GM21786 (cell line): ENCODE data around the gene CDH23.
"Not testable (repeated sequence)": the region's sequence is repeated elsewhere in the genome, so short reads cannot be mapped to it uniquely, and the experiment has no call there.

Experiments used
- ATAC-seq: cut with Tn5 transposase; IDR thresholded peaks from one replicate; pipeline ENCODE4 v1.9.1; 2021; ENCODE audit not compliant: unreplicated experiment

The CDH23 gene

DNA sequence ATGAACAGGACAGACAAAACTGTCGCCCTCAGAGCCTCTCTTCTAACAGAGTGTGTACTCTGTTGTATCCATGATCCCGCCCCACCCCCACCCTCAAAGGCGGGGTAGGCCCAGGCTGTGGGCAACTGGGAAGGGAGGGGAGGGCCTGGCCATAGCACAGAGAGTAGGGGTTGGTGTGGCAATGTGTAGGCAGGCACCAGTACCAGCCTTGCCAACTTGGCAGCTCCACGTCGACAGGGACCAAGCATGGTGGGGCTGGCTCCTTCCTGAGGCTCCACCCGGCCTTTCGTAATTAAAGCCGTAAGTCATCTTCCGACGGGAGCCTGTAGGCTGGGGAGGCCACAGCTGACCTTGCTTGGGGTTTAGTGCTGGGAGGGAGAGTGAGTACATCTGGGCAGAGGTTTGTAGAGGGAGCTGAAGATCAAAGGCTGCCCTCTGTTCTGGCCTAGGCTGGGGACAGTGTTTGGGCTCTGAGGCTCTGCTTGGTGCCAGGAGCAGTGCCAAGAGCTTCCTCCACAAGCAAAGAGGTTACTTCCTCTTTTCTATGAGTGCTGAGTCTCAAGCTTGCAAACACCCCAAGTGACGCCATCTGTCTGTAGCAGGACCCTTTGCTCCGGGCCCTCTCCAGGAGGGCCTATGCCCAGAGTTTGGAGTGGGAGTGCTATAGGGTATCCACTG, 201.2 kb downstream of the CDH23 start:
- ATAC-seq = no peak

DNA sequence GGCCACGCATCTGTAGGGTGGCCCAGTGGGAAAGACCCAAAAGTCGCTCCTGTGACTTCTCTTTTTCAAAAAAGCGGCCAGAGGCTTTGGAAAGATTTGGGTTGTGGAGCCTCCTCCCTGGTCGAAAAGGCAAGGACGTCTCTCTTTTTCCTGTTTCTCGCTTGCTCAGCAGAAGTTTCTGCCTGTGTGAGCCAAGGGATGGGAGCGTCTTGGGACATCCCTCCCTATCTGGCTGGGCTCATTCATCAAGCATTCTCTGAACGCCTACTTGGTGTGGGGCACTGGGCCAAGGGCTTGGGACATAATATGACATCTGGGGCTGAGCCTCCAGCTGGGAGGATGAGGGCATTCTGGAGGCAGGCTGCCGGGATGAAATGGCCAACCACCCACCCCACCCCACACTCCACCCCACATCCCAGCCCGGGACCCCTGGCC, 201.9 kb downstream of the CDH23 start:
- ATAC-seq = no peak

DNA sequence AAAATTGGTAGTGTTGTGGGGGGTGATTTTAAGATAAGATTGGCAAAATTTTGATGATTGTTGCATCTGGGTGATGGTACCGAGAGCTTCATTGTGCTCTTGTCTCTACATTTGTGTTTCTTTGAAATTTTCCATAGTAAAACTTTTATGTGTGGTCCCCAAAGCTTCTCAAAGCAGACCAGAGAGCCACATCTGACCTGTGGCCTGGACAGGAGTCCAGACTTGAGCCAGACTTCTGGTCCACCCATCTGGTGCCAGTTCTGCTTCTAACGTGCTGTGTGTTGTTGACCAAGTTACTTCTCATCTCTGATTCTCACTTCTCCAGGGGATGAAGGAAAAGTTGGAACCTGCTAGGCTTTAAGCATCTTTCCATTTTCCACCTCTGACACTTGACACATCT, 202.8 kb downstream of the CDH23 start:
- no peak for ATAC-seq

DNA sequence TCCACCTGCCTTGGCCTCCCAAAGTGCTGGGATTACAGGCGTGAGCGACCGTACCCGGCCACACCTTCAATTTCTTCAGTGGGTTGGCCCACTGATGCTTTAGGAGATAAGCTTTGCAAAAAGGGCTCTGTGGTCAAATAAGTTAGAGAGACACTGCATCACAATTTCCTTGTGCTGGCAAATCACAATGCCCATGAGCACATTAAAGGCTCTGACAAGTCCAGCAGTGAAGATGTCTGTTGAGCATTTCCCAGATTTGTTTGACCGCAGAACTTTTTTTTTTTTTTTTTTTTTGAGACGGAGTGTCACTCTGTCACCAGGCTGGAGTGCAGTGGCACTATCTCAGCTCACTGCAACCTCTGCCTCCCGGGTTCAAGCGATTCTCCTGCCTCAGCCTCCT, 203.5 kb downstream of the CDH23 start:
- not testable (repeated sequence) for ATAC-seq

DNA sequence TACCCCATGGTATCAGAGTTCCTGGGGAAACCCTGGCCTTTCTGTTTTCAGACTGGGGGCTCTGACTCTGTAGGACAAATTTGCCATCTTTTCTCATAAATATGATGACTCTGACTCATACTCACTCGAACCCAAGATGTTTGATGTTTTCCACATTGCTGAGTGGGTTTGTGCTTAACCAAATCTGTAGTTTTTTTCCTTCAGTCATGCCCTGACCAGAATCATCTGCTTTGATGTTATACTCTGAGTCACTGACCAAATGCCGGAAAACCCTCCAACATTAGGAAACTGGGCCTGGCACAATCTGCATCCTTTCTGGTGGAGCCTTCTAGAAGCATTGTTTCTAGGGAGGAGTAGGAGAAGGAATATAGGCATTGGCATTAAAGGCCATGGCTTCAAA, 204.1 kb downstream of the CDH23 start:
- no peak for ATAC-seq

DNA sequence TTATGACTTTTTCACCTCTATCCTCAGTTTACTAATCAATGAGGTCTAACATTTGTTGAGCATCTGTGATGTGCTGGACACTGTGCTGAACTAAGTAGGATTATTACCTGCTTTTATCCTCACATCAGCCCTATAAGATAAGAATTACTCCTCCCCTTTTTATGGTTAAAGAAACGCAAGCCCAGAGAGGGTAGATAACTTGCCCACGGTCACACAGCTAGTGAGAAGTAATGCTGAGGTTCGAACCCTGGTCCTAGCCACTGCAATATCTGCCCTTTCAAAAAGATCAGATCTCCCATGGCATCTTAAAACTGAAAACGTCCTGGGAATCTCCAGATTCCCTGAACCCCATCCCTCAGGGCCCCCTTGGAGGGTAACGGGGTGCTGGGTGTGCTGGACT, 204.6 kb downstream of the CDH23 start:
- ATAC-seq = no peak

DNA sequence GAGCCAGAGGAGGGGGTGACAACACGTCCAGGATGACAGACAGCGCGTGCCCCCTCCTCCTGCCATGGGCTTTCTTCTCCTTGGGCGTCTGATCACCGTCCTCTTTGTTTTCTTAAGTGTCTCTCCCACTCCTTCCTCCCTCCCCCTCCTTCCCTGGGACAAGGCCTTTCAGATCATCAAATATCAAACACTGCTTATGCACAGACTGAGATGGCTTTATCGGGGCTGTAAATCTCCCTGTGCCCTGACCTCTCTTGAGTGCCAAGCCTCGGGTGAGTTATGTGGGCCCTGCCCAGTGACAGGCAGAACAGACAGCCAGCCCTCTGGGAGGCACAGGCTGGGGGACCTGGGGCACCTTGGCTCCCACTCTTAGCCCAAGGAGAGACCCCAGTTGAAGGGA, 206.4 kb downstream of the CDH23 start:
- ATAC-seq = no peak

DNA sequence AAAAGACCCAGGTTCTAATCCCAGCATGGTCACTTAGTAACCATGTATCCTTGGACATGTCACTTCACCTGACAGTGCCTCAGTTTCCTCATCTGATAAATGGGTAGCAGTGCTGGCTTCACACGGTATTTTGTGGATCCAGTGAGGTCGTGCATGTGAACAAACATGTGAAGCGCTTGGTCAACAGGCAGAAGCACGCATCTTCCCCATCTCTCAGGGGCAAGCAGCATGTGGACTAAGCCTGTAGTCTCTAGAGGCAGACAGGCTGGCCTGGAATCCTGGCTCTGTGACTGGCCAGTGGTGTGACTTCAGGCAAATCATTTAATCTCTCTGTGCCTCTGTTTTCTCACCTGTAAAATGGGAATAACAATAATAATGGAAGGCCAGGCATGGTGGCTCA, 207.0 kb downstream of the CDH23 start:
- no peak for ATAC-seq

DNA sequence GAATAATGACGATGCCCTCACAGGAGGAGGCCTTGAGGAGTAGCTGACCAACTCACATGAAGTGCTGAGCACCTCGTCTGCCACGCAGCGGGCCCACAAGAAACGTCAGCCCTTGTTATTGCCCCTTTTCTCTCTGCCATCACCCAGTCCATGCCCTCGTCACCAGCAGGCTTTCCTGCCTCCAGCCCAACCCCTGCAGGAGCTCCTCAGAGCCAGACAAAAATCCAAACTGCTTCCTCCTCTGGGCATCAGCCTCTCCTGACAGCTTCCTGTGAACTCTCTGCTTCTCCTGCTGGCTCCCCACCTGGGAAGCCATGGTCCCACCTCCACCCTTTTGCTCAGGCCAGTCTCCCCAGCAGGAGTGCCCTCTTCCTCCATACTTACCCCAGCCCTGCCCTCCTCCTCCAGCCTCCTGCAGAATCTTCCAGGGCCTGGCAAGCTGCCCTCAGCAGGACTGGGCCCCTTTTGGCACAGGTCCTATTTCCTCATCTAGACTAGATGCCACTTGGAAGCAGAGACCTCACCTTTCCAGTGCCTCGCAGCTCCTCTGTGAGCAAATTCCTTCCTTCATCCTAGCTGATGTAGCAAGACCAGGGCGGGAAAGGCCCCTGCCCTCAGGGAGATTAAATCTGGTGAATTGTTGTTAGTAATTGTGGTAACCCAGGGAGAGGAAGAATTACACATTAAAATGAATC, 207.8 kb downstream of the CDH23 start:
- no peak for ATAC-seq

DNA sequence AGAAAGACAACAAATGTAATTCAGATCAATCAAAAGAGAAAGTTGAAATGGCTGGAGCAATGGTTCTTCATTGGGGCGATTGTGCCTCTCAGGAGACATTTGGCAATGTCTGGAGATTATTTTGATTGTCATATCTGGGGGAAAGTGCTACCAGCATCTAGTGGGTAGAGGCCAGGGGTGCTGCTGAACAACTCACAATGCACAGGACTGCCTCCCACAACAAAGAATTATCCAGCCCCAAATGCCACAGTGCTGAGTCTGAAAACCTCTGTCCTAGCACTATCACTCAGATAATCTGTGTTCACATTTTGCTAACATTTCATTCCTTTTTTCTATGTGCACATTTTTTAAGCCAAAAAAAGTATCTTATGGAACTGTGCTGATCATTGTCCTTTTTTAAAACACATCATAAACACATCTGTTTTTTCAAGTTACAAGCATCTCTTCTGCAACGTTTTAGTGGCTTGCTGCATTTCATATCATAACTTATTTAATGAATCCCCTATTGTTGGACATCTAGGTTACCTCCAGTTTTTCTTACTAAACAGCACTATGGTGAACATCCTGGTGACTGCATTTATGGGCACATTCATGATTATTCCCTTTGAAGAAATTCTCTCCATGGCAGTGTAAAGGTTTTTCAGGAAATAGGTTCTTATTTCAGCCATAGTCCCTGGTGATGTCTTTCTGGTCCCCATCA, 208.7 kb downstream of the CDH23 start:
- no peak for ATAC-seq

DNA sequence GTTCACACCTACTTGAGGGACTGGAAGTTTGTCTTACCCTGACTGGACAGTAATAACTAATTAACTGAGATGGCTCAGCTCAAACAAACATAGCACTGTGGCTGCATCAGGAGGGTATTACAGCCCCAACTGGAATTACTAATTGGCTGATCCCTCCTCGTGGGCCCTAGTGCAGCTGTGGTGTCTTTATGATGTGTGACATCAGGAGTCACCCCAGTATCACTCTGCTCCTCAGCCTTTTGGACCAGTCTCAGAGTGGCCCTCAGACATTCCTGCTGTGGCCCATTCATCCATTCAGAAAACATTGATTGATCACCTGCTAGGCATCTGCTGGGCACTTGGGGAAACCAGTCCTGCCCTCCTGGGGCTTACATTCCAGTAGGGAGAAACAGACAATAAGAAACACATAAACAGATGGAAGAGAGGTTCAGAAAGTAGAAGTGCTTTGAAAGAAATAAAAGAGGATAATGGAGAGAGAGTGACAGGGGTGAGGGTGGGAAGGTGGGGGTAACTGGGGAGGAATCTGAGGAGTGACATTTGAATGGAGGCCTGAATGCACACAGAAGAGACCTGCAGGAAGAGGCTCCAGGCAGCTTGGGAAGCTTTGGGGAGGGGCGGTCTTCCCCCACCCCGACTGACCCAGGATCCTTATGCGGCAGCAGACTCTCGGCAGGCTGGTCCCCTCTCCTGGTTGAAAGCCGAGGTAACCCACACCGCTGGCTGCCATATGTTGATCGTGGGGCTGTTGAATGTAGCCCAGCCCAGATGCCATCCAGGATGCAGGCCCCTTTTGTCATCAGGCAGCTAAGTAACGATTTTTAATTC, 209.7 kb downstream of the CDH23 start:
- ATAC-seq = no peak

DNA sequence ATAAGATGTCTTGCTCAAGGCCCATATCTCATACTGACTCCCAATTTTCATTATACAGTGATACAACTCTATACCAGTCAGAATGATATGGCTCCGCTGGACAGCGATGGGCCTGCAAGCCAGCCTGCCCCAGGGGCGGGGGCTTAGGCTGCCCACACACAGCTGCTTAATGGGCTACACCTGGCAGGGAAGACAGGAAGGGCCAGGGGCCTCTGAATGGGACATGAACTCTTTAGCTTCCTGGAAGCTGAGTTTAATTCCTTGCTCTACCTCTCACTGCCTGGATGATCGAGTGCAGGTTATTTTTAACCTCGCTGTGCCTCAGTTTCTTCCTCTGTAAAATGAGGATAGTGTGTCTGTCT, 210.3 kb downstream of the CDH23 start:
- no peak for ATAC-seq

DNA sequence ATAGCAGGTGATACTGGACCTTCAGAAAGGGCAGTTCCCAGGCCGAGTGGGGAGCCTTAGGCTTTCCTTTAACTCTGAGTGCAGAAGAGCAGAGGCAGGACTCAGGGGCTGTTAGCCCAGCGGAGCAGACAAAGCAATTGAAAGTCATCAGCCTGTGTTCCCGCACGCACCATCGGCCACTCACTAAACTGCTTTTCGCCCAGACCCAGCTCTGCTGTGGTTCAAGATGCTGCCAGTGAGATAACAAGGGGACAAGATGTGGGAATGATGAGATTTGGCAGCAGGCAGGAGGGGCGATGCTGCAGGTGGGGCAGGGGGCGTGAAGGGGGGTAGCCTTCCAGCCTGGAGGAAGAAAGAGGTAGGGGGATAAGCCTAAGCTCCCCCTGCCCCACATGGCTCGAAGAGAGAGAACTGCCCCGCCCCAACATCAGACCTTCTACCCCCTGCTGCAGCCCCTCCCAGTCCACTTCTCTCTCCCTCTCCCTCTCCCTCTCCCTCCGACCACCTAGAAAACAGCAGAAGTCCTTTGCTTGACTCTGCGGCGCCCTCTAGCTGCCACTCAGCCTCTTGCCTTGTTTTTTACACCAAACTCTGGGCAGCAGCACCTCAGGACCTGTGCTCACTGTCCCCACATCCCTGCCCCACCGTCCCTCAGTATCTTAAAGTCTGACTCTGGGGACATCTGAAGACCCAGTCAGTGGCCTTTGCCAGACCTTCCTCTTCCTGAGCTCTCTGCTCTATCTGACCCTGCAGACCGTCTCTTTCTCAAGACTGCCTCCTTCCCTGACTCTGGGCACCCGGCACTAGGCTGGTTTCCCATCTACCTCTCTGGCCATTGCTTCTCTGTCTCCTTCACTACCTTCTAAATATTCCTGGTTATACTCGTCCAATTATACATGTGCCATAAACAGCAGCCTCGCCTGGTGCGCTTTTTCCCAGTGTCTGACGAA, 212.4 kb downstream of the CDH23 start:
- no peak for ATAC-seq

DNA sequence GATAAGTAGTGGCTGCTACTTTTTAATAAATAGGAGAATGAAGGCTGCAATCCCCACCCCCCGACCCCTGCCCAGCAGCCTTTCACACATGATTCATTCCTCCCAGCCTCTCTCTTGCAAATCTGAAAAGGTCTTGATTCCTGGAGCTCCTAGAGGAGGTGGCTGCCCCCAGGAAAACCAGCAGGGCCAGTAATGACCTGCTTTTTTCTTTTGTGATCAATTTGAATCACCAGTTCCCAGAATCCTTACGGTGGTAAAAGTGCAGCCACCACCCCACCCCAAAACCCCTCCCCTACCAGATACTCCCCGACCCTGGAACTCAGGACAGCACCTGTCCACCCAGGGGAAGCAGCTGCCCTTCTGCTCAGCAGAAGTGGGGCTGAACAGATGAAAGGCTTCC, 213.9 kb downstream of the CDH23 start:
- ATAC-seq = no peak

DNA sequence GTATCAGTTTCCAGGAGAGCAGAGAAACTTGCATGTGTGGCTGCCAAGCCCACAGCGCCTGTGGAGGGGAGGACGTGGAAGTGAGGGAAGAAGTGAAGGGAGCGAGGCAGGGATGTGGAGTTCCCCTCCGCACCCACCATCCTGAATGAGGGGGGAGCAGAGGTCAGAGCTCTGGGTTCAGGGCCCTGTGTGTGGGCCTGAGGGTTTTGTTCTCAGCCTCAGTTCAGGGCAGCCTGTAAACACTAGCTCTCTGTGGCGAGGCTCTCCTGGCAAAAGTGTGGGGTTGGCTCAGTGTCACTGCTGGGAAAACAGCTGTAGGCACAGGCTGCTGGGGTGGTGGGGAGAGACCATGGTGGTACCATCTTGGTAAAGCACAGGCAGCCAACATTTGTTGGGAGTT, 214.4 kb downstream of the CDH23 start:
- ATAC-seq = no peak

DNA sequence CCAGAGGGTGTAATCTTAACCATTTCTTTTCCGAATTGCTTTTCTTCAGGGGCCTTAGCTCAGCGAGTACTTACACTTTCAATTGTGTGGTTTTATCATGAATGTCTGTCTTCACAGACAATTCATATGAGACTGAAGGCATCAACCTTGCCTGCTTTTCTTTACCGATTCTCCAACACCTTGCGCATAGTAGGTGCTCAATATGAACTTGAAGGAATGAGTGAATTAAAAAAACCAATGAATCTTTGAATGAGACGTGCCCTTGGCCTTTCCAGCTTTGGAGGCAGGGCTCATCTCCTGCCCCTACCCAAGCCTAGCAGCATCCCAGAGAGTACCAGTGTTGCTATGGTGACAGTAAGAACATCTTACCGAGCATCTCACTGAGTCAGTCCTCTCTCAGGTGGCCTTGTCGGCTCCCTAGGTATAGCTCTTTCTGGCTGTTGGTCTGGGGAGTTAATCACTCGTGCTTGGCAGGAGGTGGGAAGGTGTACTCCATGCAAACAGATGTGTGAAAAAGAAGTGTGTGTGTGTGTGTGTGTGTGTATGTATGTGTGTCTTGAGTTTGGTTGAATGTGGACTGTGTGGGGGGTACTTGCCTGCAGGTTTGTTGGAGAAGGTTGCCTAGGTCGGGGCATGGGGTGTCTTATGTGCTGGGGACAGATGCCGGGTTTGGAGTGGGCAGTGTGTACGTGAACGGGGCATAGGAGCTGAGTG, 215.1 kb downstream of the CDH23 start:
- no peak for ATAC-seq

DNA sequence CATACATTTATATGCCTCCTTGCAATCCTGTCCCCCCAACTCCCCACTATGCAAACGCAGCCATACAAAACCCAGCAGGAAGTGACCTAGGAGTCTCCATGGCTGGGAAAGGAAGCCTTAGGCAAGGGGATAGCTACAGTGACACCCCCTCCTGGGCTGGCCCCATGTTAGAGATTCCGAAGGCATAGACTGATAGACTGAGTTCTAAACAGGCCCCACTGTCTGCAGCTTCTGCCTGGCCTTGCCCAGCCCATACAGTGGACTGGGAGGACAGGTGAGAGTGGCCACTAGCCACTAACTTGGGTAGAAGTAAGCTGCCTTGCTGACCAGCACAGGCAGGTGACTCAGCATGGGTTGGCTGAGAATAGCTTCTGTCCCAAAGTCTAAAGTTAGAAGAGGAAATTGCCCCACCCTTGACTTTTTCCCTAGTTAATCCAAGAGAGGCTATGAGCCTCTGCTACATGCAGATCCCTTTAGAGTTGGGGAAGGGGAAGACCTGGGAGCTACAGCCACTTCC, 216.6 kb downstream of the CDH23 start:
- no peak for ATAC-seq

DNA sequence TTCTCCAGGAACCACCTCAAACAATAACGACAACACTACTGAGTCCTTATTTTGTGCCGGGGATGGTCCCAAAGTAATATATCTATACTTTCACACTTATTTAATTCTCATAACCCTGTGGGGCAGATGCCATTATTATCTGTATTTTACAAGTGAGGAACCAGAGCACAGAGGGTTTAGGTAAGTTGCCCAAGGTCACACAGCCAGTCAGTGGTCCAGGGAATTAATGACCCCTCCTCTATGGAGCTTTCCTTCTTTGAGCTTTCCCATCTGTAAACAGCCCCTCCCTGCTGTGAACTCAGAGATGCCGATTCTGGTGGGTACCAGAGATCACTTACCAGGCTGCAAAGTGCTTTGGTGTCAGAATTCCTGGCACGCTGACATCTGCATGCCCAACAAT, 217.2 kb downstream of the CDH23 start:
- no peak for ATAC-seq

DNA sequence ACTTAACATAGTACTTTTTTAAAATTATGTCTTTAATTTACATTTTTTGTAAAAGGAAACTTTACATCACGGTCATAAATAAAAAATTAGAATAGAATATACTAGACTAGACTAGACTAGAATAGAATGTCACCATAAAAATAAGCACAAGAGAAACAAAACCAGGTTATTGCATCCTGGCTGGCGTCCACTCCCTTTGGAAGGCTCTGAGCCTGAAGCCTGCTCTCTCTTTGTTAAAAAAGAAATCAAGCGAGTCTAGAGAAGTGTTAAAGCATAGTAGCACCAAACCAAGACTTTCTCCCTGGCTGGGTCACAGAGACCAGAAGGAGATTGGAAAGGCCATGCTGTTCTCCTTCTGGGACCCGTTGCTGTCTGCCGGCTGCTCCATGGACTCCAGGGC, 218.2 kb downstream of the CDH23 start:
- no peak for ATAC-seq
